Measurements from ENCODE around the gene KRT79. TPM values are rescaled to one million over a fixed set of nuclear protein-coding genes. Genes with fewer than 3 reads are reported as not detected.
A peak's percentile ranks its signal among the peaks of the same experiment; 100 is the strongest.

KRT79 gene
- total and polyA plus RNA-seq, 2 experiments from 2014 or later = 0.07 TPM; not detected in 1

DNA sequence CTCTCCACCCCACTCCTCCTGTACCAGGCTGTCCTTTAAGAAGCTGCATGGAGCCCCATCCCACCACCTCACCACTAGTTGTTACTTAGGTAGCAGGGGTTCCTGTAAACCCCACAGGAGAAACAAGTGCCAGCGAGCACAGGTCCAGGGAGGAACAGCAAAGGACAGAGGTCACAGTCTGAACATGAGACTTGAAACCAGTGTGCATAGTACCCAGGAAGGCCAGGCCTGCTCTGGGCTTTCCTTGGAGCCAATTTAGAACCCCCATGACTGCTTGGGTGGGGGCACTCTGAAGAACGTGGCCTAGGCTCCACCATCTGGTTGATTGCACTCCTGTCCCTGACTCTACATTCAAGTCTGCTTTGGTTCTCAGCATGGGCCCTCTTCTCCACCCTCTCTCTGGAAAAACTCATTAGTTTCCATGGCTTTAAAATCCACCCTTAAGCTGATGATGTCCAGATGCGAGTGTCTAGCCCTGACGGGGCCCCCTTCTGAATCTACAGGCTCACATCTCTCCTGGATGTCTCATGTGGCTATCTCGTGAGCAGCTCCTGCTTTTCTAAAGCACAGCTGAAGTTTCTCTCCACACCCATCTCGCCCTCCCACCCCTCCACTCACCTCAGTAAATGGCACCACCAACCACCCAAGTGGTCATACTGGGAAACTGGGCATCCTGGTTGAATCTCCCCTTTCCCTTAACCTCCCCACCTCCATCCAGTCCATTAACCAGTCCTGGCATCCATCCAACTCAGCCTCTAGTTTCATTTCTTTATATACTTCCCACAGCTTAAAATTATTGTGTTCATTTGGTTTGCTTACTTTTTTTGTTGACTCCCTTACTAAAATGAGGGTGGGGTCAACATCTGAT is 46.6 kb downstream of the KRT79 start:
- Histone ChIP-seq H2AFZ (no peak overlapping the region), H4K20me1 (ENCODE audit: insufficient read depth, poor library complexity, severe bottlenecking) (no peaks in the 10 kb centered on the region), H3K4me3 (no peak overlapping the region), H3K4me1 (ENCODE audit: insufficient read depth) (peaks cover 5% of the 10 kb centered on the region), H3K9me2 (replicated peaks; ENCODE audit: insufficient read depth) (no peaks in the 10 kb centered on the region), H3K27ac (no peak overlapping the region), H3K79me2 (no peaks in the 10 kb centered on the region), H3K4me2 (no peak overlapping the region), H3K27me3 (peaks cover under 1% of the 10 kb centered on the region), H3K36me3 (replicated peaks; ENCODE audit: insufficient read depth, low read depth) (no peaks in the 10 kb centered on the region), H3K9me3 (ENCODE audit: low read depth) (no peaks in the 10 kb centered on the region)
- no peak for TF ChIP-seq EZH2phosphoT487 (IDR thresholded peaks at IDR 0.05; ENCODE audit: low read depth, severe bottlenecking, unreplicated experiment)
- TF ChIP-seq CTCF (IDR thresholded peaks at IDR 0.05; ENCODE audit: poor library complexity) = no peak
- no peak for TF ChIP-seq EZH2 (IDR thresholded peaks at IDR 0.05; ENCODE audit: borderline replicate concordance)
- DNase-seq (ENCODE audit: low spot score) = peak; percentile 57
- 52% methylated on average over 6 of the region's 6 CpGs for WGBS (ENCODE audit: low lambda C conversion rate, missing lambda C conversion rate)

DNA sequence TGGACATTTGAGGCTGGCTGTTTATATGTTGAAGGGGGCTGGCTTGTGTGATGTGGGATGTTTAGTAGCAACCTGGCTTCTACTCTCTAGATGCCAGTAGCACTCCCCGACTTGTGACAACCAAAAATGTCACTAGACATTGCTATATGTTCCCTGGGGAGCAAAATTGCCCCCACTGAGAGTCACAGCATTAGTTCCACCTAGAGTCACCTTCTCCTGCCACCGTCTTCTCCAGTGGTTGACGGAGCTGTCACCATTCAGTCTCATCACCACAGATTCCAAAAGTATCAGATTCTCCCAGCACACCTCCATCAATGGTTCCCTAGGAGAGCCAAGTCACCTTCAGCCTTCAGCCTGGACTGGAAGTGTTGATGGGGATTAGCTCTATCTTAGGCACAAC is 49.2 kb downstream of the KRT79 start:
- no peaks in the 10 kb centered on the region for H3K9me3 ChIP-seq (ENCODE audit: low read depth)

DNA sequence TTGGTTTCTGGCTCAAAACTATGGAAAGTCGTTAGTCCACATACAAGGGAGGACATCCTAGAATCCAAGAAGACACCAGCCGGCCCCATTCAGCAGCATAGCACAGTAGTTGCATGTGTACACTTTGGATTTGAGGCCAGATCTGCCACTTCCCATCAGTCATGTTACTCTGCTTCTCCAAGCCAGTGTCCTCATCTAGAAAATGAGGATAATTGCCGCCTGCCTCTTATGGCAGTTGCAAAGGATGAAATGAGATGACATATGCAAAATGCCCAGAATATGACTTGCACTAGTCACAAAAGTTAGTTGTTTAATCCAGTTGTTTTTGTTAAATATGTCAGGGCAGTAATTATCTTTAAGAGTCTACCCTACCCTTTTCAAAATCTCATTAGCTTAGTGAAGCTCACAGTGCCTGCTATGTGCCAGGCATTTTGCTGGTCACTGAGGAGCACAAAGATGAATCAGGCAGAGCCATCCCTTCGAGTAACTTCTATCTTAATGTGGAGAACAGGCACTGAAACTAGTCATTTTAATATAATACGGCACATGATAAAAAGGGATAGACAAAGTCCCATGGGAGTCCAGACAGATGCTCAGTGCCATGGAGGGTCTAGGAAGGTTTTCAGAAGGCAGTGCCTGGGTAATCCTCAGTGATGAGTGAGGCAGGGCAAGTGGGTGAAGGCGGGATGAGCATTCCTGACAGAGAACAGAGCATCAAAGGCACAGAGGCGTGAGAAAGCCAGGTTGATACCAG is 50.4 kb downstream of the KRT79 start:
- Histone ChIP-seq H3K4me3 (no peak overlapping the region), H3K4me2 (no peak overlapping the region), H3K9me3 (ENCODE audit: low read depth) (no peaks in the 10 kb centered on the region), H3K27me3 (peaks cover 6% of the 10 kb centered on the region), H3K9me2 (replicated peaks; ENCODE audit: insufficient read depth) (no peaks in the 10 kb centered on the region), H4K20me1 (ENCODE audit: insufficient read depth, poor library complexity, severe bottlenecking) (no peaks in the 10 kb centered on the region), H2AFZ (no peak overlapping the region), H3K36me3 (replicated peaks; ENCODE audit: insufficient read depth, low read depth) (no peaks in the 10 kb centered on the region), H3K79me2 (no peaks in the 10 kb centered on the region), H3K27ac (no peak overlapping the region), H3K4me1 (ENCODE audit: insufficient read depth) (peaks cover 5% of the 10 kb centered on the region)
- TF ChIP-seq EZH2phosphoT487 (IDR thresholded peaks at IDR 0.05; ENCODE audit: low read depth, severe bottlenecking, unreplicated experiment) (no peak), CTCF (IDR thresholded peaks at IDR 0.05; ENCODE audit: poor library complexity) (no peak), EZH2 (IDR thresholded peaks at IDR 0.05; ENCODE audit: borderline replicate concordance) (no peak)
- WGBS (ENCODE audit: low lambda C conversion rate, missing lambda C conversion rate) = 82% methylated on average over 7 of the region's 7 CpGs
- DNase-seq (ENCODE audit: low spot score) = no peak

More for the DNA sequence above, 49.2 kb downstream of the KRT79 start:
- Histone ChIP-seq H3K36me3 (replicated peaks; ENCODE audit: insufficient read depth, low read depth) (no peaks in the 10 kb centered on the region), H4K20me1 (ENCODE audit: insufficient read depth, poor library complexity, severe bottlenecking) (no peaks in the 10 kb centered on the region), H2AFZ (no peak overlapping the region), H3K27ac (no peak overlapping the region), H3K27me3 (peaks cover 6% of the 10 kb centered on the region), H3K4me3 (no peak overlapping the region), H3K79me2 (no peaks in the 10 kb centered on the region), H3K9me2 (replicated peaks; ENCODE audit: insufficient read depth) (no peaks in the 10 kb centered on the region), H3K4me1 (ENCODE audit: insufficient read depth) (peaks cover 5% of the 10 kb centered on the region), H3K4me2 (no peak overlapping the region)
- TF ChIP-seq EZH2phosphoT487 (IDR thresholded peaks at IDR 0.05; ENCODE audit: low read depth, severe bottlenecking, unreplicated experiment) (no peak), EZH2 (IDR thresholded peaks at IDR 0.05; ENCODE audit: borderline replicate concordance) (no peak)
- 85% methylated on average over 3 of the region's 3 CpGs for WGBS (ENCODE audit: low lambda C conversion rate, missing lambda C conversion rate)
- no peak for DNase-seq (ENCODE audit: low spot score)

DNA sequence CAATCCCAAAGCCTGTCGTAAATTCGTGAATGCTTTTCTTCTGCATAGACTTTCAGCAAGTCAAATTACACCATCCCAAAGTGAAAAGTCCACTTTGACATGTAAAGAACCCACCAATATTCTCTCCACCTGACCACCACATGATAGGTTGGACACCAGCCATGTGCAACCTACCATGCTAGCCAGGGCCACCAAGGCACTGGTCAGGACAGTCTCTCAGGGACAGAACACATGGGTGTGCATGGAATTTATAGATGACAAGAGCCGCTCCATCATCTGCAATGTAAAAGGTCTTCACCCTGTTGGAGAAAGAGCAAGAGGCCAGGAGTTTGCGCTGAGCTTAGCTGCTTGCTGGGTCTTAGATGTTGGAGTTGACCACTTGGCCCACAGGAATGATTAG is 51.6 kb downstream of the KRT79 start:
- H3K4me2 ChIP-seq = no peak overlapping the region

More for the DNA sequence above, 51.6 kb downstream of the KRT79 start:
- TF ChIP-seq EZH2 (IDR thresholded peaks at IDR 0.05; ENCODE audit: borderline replicate concordance) = no peak
- TF ChIP-seq CTCF (IDR thresholded peaks at IDR 0.05; ENCODE audit: poor library complexity) = no peak
- TF ChIP-seq EZH2phosphoT487 (IDR thresholded peaks at IDR 0.05; ENCODE audit: low read depth, severe bottlenecking, unreplicated experiment) = no peak
- Histone ChIP-seq H4K20me1 (ENCODE audit: insufficient read depth, poor library complexity, severe bottlenecking) (no peaks in the 10 kb centered on the region), H3K79me2 (no peaks in the 10 kb centered on the region), H3K27ac (no peak overlapping the region), H3K9me3 (ENCODE audit: low read depth) (no peaks in the 10 kb centered on the region), H3K4me1 (ENCODE audit: insufficient read depth) (no peaks in the 10 kb centered on the region), H3K4me3 (no peak overlapping the region), H2AFZ (no peak overlapping the region), H3K9me2 (replicated peaks; ENCODE audit: insufficient read depth) (no peaks in the 10 kb centered on the region), H3K27me3 (peaks cover 10% of the 10 kb centered on the region), H3K36me3 (replicated peaks; ENCODE audit: insufficient read depth, low read depth) (no peaks in the 10 kb centered on the region)
- DNase-seq (ENCODE audit: low spot score) = no peak
- 95% methylated on average over 4 of the region's 4 CpGs for WGBS (ENCODE audit: low lambda C conversion rate, missing lambda C conversion rate)
